ENCODE measurements around the gene DLG2. TPM values are rescaled to one million over a fixed set of nuclear protein-coding genes. Genes with fewer than 3 reads are reported as not detected.
A peak's percentile ranks its signal among the peaks of the same experiment; 100 is the strongest.

Gene DLG2
- total and polyA plus RNA-seq, 9 donors = 2.5 to 20.7 (median 12.0) TPM

DNA sequence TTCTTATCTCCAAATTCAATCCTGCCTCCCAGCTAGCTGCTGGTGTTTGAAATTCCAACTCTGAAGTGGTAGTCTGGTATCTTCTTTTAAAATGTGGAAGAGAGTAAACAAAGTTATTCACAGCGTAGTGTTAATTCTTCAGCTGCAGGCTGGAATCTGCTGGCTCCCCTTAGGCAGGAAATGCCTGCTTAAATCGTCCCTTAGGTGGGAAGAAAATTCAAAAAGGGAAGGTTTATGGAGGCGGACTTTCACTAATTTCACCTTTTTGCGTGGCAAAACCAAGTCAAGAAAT is 1901.9 kb downstream of the DLG2 start:
- DNase-seq = no peak
- H3K27ac ChIP-seq = peak overlapping the region in 1 of 2 donors; percentile 39
- no peaks in the 10 kb centered on the region for H3K36me3 ChIP-seq
- no peaks in the 10 kb centered on the region for H3K9me3 ChIP-seq
- no peaks in the 10 kb centered on the region for H3K4me1 ChIP-seq (ENCODE audit: insufficient read depth)
- no peaks in the 10 kb centered on the region for H3K27me3 ChIP-seq
- no peak for TF ChIP-seq EP300 (IDR thresholded peaks at IDR 0.05)
- TF ChIP-seq POLR2A (IDR thresholded peaks at IDR 0.05) = no peak
- TF ChIP-seq, protein P1, sequence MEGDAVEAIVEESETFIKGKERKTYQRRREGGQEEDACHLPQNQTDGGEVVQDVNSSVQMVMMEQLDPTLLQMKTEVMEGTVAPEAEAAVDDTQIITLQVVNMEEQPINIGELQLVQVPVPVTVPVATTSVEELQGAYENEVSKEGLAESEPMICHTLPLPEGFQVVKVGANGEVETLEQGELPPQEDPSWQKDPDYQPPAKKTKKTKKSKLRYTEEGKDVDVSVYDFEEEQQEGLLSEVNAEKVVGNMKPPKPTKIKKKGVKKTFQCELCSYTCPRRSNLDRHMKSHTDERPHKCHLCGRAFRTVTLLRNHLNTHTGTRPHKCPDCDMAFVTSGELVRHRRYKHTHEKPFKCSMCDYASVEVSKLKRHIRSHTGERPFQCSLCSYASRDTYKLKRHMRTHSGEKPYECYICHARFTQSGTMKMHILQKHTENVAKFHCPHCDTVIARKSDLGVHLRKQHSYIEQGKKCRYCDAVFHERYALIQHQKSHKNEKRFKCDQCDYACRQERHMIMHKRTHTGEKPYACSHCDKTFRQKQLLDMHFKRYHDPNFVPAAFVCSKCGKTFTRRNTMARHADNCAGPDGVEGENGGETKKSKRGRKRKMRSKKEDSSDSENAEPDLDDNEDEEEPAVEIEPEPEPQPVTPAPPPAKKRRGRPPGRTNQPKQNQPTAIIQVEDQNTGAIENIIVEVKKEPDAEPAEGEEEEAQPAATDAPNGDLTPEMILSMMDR (IDR thresholded peaks at IDR 0.05) = no peak
- peak overlapping the region; percentile 36 for H3K4me3 ChIP-seq
- 1 to 3% (median 2%) methylated on average over 4 of the region's 4 CpGs for WGBS, 3 donors
- intact Hi-C loops (cut with DNase I) = loop anchor here in 1 of 4 donors (2.0 to 10.0 kb wide), 2 partner anchors 16 to 430 kb away; no protein-coding TSS in a partner anchor

DNA sequence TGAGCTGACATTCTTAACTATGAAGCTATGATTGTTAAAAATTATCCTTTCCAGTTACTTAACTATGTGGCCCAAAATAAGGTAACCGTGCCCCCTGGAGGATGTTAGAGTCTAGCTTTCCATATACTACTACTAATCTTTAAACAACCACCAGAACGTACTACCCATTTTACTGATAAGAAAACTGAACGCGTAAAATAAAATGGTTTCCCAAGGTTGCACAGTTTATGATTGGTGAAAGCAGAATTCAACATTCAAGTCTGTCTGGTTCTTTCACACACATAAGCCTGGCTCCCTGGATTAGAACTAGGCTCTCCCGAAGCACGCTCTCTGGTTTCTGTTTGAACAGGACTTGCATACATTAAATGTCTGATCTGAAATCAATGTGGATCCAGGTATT is 1903.1 kb downstream of the DLG2 start:
- no peaks in the 10 kb centered on the region for H3K9me3 ChIP-seq
- WGBS, 3 donors = 2 to 7% (median 3%) methylated on average over 6 of the region's 6 CpGs
- intact Hi-C loops (cut with DNase I) = loop anchor here in 1 of 4 donors (2.0 to 10.0 kb wide), 2 partner anchors 15 to 429 kb away; no protein-coding TSS in a partner anchor
- DNase-seq = peak in 1 of 5 donors; percentile 53
- no peaks in the 10 kb centered on the region for H3K36me3 ChIP-seq
- no peaks in the 10 kb centered on the region for H3K27me3 ChIP-seq
- H3K4me3 ChIP-seq = peak overlapping the region; percentile 36
- H3K4me1 ChIP-seq (ENCODE audit: insufficient read depth) = no peaks in the 10 kb centered on the region
- H3K27ac ChIP-seq = no peak overlapping the region
- TF ChIP-seq, protein P1 (IDR thresholded peaks at IDR 0.05) = peak in 1 of 3 donors; percentile 18
- TF ChIP-seq POLR2A (IDR thresholded peaks at IDR 0.05) = no peak

- WGBS, 3 donors = 84 to 92% (median 85%) methylated on average over 4 of the region's 4 CpGs
- Histone ChIP-seq H3K36me3 (no peaks in the 10 kb centered on the region), H3K27me3 (no peaks in the 10 kb centered on the region), H3K4me1 (ENCODE audit: insufficient read depth) (no peaks in the 10 kb centered on the region), H3K27ac (no peak overlapping the region), H3K4me3 (no peak overlapping the region), H3K9me3 (no peaks in the 10 kb centered on the region)
- TF ChIP-seq, protein P1 (IDR thresholded peaks at IDR 0.05) = no peak
- TF ChIP-seq EP300 (IDR thresholded peaks at IDR 0.05) = no peak
- TF ChIP-seq POLR2A (IDR thresholded peaks at IDR 0.05) = no peak
- no peak for DNase-seq
- intact Hi-C loops (cut with DNase I) = loop anchor here in 1 of 4 donors (10.0 kb wide), 1 partner anchor 428 kb away; no protein-coding TSS in a partner anchor
Measured at GRCh38 chr11:83722392-83723119, 1904.6 kb downstream of the DLG2 start.

DNA sequence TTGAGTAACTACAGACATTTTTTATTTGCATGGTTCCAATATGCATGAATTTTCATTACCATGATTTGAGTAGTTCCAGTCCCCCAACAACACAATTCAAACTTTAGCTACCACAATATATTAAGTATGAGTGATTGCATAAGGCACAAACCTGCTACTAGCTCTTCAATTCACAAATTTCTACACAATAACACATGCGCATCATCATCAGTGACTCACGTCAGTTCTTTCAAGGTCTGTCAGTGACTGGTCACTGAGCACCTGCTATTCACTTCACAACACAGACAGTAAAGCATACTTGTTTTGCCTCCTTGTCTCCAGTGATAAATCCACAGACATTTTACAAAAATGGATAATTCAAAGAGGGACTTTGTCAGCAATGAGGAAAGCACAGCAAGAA is 1905.9 kb downstream of the DLG2 start:
- intact Hi-C loops (cut with DNase I) = loop anchor here in 1 of 4 donors (10.0 kb wide), 1 partner anchor 426 kb away; no protein-coding TSS in a partner anchor
- Histone ChIP-seq H3K27me3 (no peaks in the 10 kb centered on the region), H3K9me3 (no peaks in the 10 kb centered on the region), H3K4me3 (no peak overlapping the region), H3K36me3 (no peaks in the 10 kb centered on the region), H3K4me1 (ENCODE audit: insufficient read depth) (no peaks in the 10 kb centered on the region), H3K27ac (no peak overlapping the region)
- TF ChIP-seq, protein P1 (IDR thresholded peaks at IDR 0.05) = no peak
- 88 to 95% (median 92%) methylated on average over 2 of the region's 2 CpGs for WGBS, 3 donors
- no peak for DNase-seq

All from ovary (tissue), 9 donors.